Stimulated activated CD4-positive, alpha-beta T cell treated with anti-CD3 and anti-CD28 coated beads, TNF-alpha, amount 100 ng/mL, for 1 hour (primary cell): Measurements from ENCODE around the gene DAB2IP.

Experiments used
- DNase-seq, 3 donors: peaks; one replicate each; pipeline ENCODE4 v3.0.0-alpha.2; 2020; ENCODE audit warnings: low read depth in 3 of 3, low spot score in 1 of 3

Gene DAB2IP

GRCh38 chr9:121757281-121757585 is 105.8 kb downstream of the DAB2IP start:
- DNase-seq, result no peak

- no peak for DNase-seq
These were observed 107.3 kb downstream of the DAB2IP start for GRCh38 chr9:121758693-121759092.

- DNase-seq, result no peak
These were observed 108.6 kb downstream of the DAB2IP start for GRCh38 chr9:121759996-121760395.

GRCh38 chr9:121760571-121760970 is 109.1 kb downstream of the DAB2IP start:
- DNase-seq, result no peak

- DNase-seq, result no peak
These were observed 111.7 kb downstream of the DAB2IP start for GRCh38 chr9:121763131-121763530.

GRCh38 chr9:121763561-121764370 is 112.3 kb downstream of the DAB2IP start:
- DNase-seq, result no peak

- DNase-seq, result no peak
These were observed 112.9 kb downstream of the DAB2IP start for GRCh38 chr9:121764371-121764730.

- no peak for DNase-seq
These were observed 113.9 kb downstream of the DAB2IP start for GRCh38 chr9:121765021-121765950.

GRCh38 chr9:121766081-121766683 is 114.7 kb downstream of the DAB2IP start:
- DNase-seq, result no peak

- no peak for DNase-seq
These were observed 115.8 kb downstream of the DAB2IP start for GRCh38 chr9:121767171-121767769.

GRCh38 chr9:121768416-121769015 is 117.1 kb downstream of the DAB2IP start:
- DNase-seq, result no peak

GRCh38 chr9:121769939-121770338 is 118.5 kb downstream of the DAB2IP start:
- no peak for DNase-seq

- DNase-seq, result no peak
These were observed 119.2 kb downstream of the DAB2IP start for GRCh38 chr9:121770415-121771273.

GRCh38 chr9:121771418-121771817 is 120.0 kb downstream of the DAB2IP start:
- DNase-seq, result no peak

GRCh38 chr9:121771851-121772599 is 120.6 kb downstream of the DAB2IP start:
- no peak for DNase-seq

GRCh38 chr9:121772600-121773285 is 121.3 kb downstream of the DAB2IP start:
- DNase-seq, result no peak

- DNase-seq, result no peak
These were observed 122.0 kb downstream of the DAB2IP start for GRCh38 chr9:121773286-121773953.

- no peak for DNase-seq
These were observed 122.7 kb downstream of the DAB2IP start for GRCh38 chr9:121773954-121774714.
